Smooth muscle cell (in vitro differentiated cells): Measurements from ENCODE around the gene CD82. TPM values are rescaled to one million over a fixed set of nuclear protein-coding genes. Genes with fewer than 3 reads are reported as not detected.

Experiments used
- DNase-seq: peaks from one replicate; lab custom pipeline; 2025; ENCODE audit not compliant: unreplicated experiment; lab: John Stamatoyannopoulos, UW
- H2AFZ ChIP-seq: fragments of 200-600 bp; sonication (generic); 2 replicates; pipeline ENCODE4 v1.6.0; 2016; ENCODE audit warnings: antibody characterized with exemption, low read depth, mild to moderate bottlenecking
- H3F3A ChIP-seq: fragments of 200-600 bp; sonication (generic); 2 replicates; pipeline ENCODE4 v1.6.0; 2017; ENCODE audit warnings: antibody characterized with exemption, low read depth
- H3K27ac ChIP-seq: fragments of 200-600 bp; sonication (generic); 2 replicates; pipeline ENCODE4 v1.5.1; 2016; ENCODE audit warnings: low read depth, mild to moderate bottlenecking
- H3K27me3 ChIP-seq: fragments of 200-600 bp; sonication (generic); 2 replicates; pipeline ENCODE4 v1.6.1; 2016; ENCODE audit warnings: low read depth, mild to moderate bottlenecking
- H3K36me3 ChIP-seq: fragments of 200-600 bp; sonication (generic); 2 replicates; pipeline ENCODE4 v1.5.1; 2016; ENCODE audit warnings: low read depth
- H3K4me1 ChIP-seq: fragments of 200-600 bp; sonication (generic); 2 replicates; pipeline ENCODE4 v1.5.1; 2016; ENCODE audit warnings: low read depth
- H3K4me2 ChIP-seq: fragments of 200-600 bp; sonication (generic); 2 replicates; pipeline ENCODE4 v1.6.0; 2016; ENCODE audit warnings: mild to moderate bottlenecking
- H3K4me3 ChIP-seq: fragments of 200-600 bp; sonication (generic); 2 replicates; pipeline ENCODE4 v1.5.1; 2016; ENCODE audit warnings: mild to moderate bottlenecking
- H3K79me2 ChIP-seq: fragments of 200-600 bp; sonication (generic); 2 replicates; pipeline ENCODE4 v1.6.0; 2016; ENCODE audit warnings: low read depth, mild to moderate bottlenecking
- H3K9ac ChIP-seq: fragments of 200-600 bp; sonication (generic); 2 replicates; pipeline ENCODE4 v1.6.0; 2016; ENCODE audit warnings: low read depth
- H3K9me3 ChIP-seq: fragments of 200-600 bp; sonication (generic); replicated peaks from 2 replicates; pipeline ENCODE4 v1.5.1; 2016; ENCODE audit warnings: low read depth
- H4K20me1 ChIP-seq: fragments of 200-600 bp; sonication (generic); 2 replicates; pipeline ENCODE4 v1.6.0; 2016; ENCODE audit warnings: low read depth
- CTCF ChIP-seq: fragments of 200-600 bp; sonication (generic); IDR thresholded peaks from 2 replicates; pipeline ENCODE4 v1.5.1; 2017; ENCODE audit warnings: borderline replicate concordance, mild to moderate bottlenecking, antibody characterized with exemption; ENCODE audit not compliant: insufficient read depth, poor library complexity, severe bottlenecking
- WGBS: methylation state at CpG from one replicate; pipeline ENCODE4 v1.1.7; 2016; ENCODE audit warnings: low lambda C conversion rate; 5-methylcytosine and 5-hydroxymethylcytosine counted together
- polyA plus RNA-seq: library from polyadenylated mRNA; unstranded; fragments of >200 nt; fragmentation: Nextera tagmentation; extraction: Ambion mirVana; gene quantifications from 2 replicates; pipeline ENCODE4 v1.2.1, GENCODE V29; 2016
- total RNA-seq: library from RNA; depleted of rRNA; stranded (reverse); fragments of >200 nt; gene quantifications from 2 replicates; pipeline ENCODE4 v1.2.3, GENCODE V29; 2014

Gene CD82
- total and polyA plus RNA-seq, 2 experiments from 2014 or later: 58.6 to 270 TPM

GRCh38 chr11:44623341-44623730 lies 57.9 kb downstream of the CD82 start:
- TF ChIP-seq CTCF: no peak
- Histone ChIP-seq H3K79me2 (no peaks in the 10 kb centered on the region), H3F3A (no peaks in the 10 kb centered on the region), H3K27me3 (no peaks in the 10 kb centered on the region), H3K4me3 (no peak overlapping the region), H3K4me2 (no peak overlapping the region), H3K4me1 (no peaks in the 10 kb centered on the region), H2AFZ (no peak overlapping the region), H3K36me3 (no peaks in the 10 kb centered on the region), H4K20me1 (peaks cover 4% of the 10 kb centered on the region), H3K27ac (no peak overlapping the region), H3K9ac (no peak overlapping the region), H3K9me3 (no peaks in the 10 kb centered on the region)
- DNase-seq: no peak
- WGBS: 87% methylated on average over 10 of the region's 10 CpGs

- no peak for DNase-seq
These were observed 58.4 kb downstream of the CD82 start for GRCh38 chr11:44623731-44624491.

GRCh38 chr11:44624761-44625221 lies 59.3 kb downstream of the CD82 start:
- no peaks in the 10 kb centered on the region for H3K4me1 ChIP-seq
- H3K9me3 ChIP-seq: no peaks in the 10 kb centered on the region
- WGBS: 95% methylated on average over 4 of the region's 4 CpGs
- H3K4me2 ChIP-seq: no peak overlapping the region
- no peaks in the 10 kb centered on the region for H3K36me3 ChIP-seq
- no peaks in the 10 kb centered on the region for H3F3A ChIP-seq
- DNase-seq: no peak
- H4K20me1 ChIP-seq: peaks cover 4% of the 10 kb centered on the region
- H3K27me3 ChIP-seq: peaks cover 6% of the 10 kb centered on the region
- no peaks in the 10 kb centered on the region for H3K79me2 ChIP-seq
- H3K4me3 ChIP-seq: no peak overlapping the region
- H3K9ac ChIP-seq: no peak overlapping the region
- no peak overlapping the region for H2AFZ ChIP-seq
- no peak overlapping the region for H3K27ac ChIP-seq
- no peak for TF ChIP-seq CTCF

More at GRCh38 chr11:44623731-44624491, 58.4 kb downstream of the CD82 start:
- Histone ChIP-seq H3F3A (no peaks in the 10 kb centered on the region), H3K27me3 (peaks cover under 1% of the 10 kb centered on the region), H3K36me3 (no peaks in the 10 kb centered on the region), H3K9ac (no peak overlapping the region), H2AFZ (no peak overlapping the region), H3K9me3 (no peaks in the 10 kb centered on the region), H3K79me2 (no peaks in the 10 kb centered on the region), H3K4me2 (no peak overlapping the region), H3K4me1 (no peaks in the 10 kb centered on the region), H3K27ac (no peak overlapping the region), H3K4me3 (no peak overlapping the region), H4K20me1 (peaks cover 4% of the 10 kb centered on the region)
- 77% methylated on average over 7 of the region's 8 CpGs for WGBS
- no peak for TF ChIP-seq CTCF
